C4-2B (cell line): Measurements from ENCODE around the gene VWC2L.
A peak's percentile ranks its signal among the peaks of the same experiment; 100 is the strongest.

Experiments
- H3K27ac ChIP-seq: fragments of 450-650 bp; 2 replicates; pipeline ENCODE4 v1.5.1; 2017
- CTCF ChIP-seq: fragments of 450-650 bp; conservative IDR thresholded peaks from 2 replicates; pipeline ENCODE4 v1.5.1; 2017; ENCODE audit warnings: mild to moderate bottlenecking
- ZFX ChIP-seq: fragments of 450-650 bp; IDR thresholded peaks from 2 replicates; pipeline ENCODE4 v1.6.1; 2017

VWC2L gene

GRCh38 chr2:214484701-214485100 is 73.8 kb downstream of the VWC2L start:
- H3K27ac ChIP-seq: no peak overlapping the region
- TF ChIP-seq ZFX (no peak), CTCF (no peak)

- H3K27ac ChIP-seq: no peak overlapping the region
- TF ChIP-seq CTCF (0 out of 2 replicates have a peak, but pooled peaks have one; percentile 15), ZFX (no peak)
Observed at GRCh38 chr2:214489181-214489580, 78.3 kb downstream of the VWC2L start.

- no peak for TF ChIP-seq ZFX
- TF ChIP-seq CTCF: no peak
Observed at GRCh38 chr2:214489702-214490101, 78.8 kb downstream of the VWC2L start.

GRCh38 chr2:214492152-214492551 is 81.3 kb downstream of the VWC2L start:
- TF ChIP-seq CTCF (no peak), ZFX (no peak)
- no peak overlapping the region for H3K27ac ChIP-seq

More at GRCh38 chr2:214489702-214490101, 78.8 kb downstream of the VWC2L start:
- H3K27ac ChIP-seq: no peak overlapping the region

GRCh38 chr2:214492608-214493007 is 81.8 kb downstream of the VWC2L start:
- TF ChIP-seq CTCF (no peak), ZFX (no peak)
- no peak overlapping the region for H3K27ac ChIP-seq

- TF ChIP-seq CTCF (no peak), ZFX (no peak)
- H3K27ac ChIP-seq: no peak overlapping the region
Observed at GRCh38 chr2:214497489-214497888, 86.6 kb downstream of the VWC2L start.

GRCh38 chr2:214503568-214503967 is 92.7 kb downstream of the VWC2L start:
- TF ChIP-seq CTCF (no peak), ZFX (no peak)

More at GRCh38 chr2:214503568-214503967, 92.7 kb downstream of the VWC2L start:
- no peak overlapping the region for H3K27ac ChIP-seq
